Dermis microvascular lymphatic vessel endothelial cell (primary cell): ENCODE data around the gene FDCSP. TPM values are rescaled to one million over a fixed set of nuclear protein-coding genes. Genes with fewer than 3 reads are reported as not detected.
A peak's percentile ranks its signal among the peaks of the same experiment; 100 is the strongest.
"Not testable (repeated sequence)": the region's sequence is repeated elsewhere in the genome, so short reads cannot be mapped to it uniquely, and the experiment has no call there.

Experiments used
- DNase-seq, 2 donors: peaks; one replicate each; pipeline versions ENCODE4 v3.0.0 to v3.0.0-alpha.2; 2010; ENCODE audit warnings: low read depth in 2 of 2
- total RNA-seq: library from RNA; depleted of rRNA; stranded (reverse); fragments of >200 nt; gene quantifications from 2 replicates; pipeline ENCODE4 v1.2.1, GENCODE V29; 2014

FDCSP gene
- total RNA-seq, result not detected in 2 replicates

GRCh38 chr4:70225824-70226223 lies at the start of gene FDCSP:
Gene FDCSP, plus strand, starts transcription at chr4:70226124. Its CDS starts 5,071 bp downstream, at chr4:70231195.
- DNase-seq, result no peak

- no peak for DNase-seq
Observed at GRCh38 chr4:70177090-70177489, 48.8 kb upstream of the FDCSP start.

GRCh38 chr4:70178075-70178660 lies 47.8 kb upstream of the FDCSP start:
- no peak for DNase-seq

GRCh38 chr4:70179811-70180210 lies 46.1 kb upstream of the FDCSP start:
- DNase-seq, result no peak

GRCh38 chr4:70181864-70182263 lies 44.1 kb upstream of the FDCSP start:
- DNase-seq, result no peak

DNA sequence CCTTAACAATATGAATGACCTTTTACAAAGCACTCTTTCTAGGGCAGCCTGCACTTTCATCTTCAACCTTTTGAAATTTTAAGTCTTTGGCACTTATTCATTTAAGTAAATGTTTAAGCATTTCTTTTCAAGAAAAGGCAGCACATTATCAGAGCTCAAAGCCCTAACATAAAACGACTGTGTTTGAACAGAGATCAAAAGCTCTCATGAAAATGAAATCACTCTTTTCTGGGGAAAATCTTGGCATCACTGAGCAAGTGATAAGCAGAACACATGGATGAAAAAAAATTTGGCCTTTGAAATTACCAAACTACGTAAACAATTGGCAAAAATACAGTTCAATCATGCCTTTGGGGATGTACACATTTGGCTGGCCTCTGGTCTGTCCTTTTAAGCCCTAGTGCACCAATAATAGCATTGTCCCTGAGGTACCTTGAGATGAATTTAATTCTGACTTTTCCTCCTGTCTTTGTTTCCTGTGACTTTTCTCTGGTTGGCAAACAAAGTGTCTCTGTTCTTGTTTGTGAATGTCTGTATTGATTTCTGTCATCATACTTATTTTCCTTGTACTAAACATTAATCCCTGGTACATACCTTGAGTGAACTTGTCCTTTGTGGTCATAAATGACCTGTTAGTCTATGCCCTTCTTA lies 43.3 kb upstream of the FDCSP start:
- DNase-seq, result no peak

- DNase-seq, result peak; percentile 50 to 57
Observed at GRCh38 chr4:70183168-70183939, 42.6 kb upstream of the FDCSP start.

GRCh38 chr4:70183940-70184246 lies 42.0 kb upstream of the FDCSP start:
- DNase-seq, result no peak

- DNase-seq, result no peak
Observed at GRCh38 chr4:70187216-70187615, 38.7 kb upstream of the FDCSP start.

DNA sequence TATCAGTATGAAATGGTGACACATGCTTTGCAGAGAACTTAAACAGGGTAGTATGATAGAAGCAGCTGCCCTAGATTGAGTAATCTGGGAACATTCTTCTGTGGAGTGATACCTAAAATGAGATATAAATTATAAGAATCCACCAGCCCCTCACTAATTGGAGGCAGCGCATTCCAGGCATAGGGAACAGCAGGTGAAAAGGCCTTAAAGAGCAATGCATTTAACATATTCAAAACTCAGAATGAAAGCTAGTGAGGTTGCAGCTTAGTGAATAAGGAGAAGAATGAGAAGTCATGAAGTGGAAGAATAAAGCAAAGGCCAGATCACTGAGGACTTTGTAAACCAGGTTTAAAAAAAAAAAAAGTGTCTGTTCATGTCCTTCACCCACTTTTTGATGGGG lies 35.3 kb upstream of the FDCSP start:
- DNase-seq, result no peak

- no peak for DNase-seq
Observed at GRCh38 chr4:70191647-70192046, 34.3 kb upstream of the FDCSP start.

DNA sequence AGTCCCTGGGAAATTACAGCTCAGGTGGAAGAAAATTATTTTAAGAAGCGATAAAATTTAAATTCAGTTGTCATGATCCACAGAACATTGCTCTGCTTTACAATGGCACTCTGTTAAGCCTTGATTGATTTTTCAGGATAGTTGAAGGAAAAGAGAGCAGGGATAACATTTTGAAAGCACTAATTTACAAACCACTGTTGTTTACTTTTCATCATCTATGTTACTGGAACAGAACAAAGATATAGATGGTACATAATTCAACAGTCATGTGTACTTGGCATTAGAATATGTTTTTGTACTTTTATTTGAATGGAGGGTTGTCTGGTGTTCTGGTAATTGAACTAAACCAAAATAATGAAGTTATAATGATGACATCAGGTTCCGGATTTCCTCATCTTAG lies 33.0 kb upstream of the FDCSP start:
- DNase-seq, result no peak

GRCh38 chr4:70195425-70195824 lies 30.5 kb upstream of the FDCSP start, which contains the start of gene ODAM:
Gene ODAM, plus strand, starts transcription at chr4:70195725. Its CDS starts 819 bp downstream, at chr4:70196544.
- no peak for DNase-seq

GRCh38 chr4:70196857-70197256 lies 29.1 kb upstream of the FDCSP start:
- no peak for DNase-seq

DNA sequence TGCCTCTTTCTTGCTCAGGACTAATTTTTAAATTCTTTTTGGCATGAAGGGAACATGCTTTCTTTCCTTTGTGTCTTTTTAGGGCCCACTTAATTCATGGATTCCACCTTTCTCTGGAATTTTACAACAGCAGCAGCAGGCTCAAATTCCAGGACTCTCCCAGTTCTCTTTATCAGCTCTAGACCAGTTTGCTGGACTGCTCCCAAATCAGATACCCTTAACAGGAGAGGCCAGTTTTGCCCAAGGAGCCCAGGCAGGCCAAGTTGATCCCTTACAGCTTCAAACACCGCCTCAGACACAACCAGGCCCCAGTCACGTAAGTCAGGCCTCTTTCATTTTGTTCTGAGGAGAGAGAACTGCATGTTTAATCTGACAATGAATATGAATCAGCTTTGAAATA lies 28.1 kb upstream of the FDCSP start:
- no peak for DNase-seq

DNA sequence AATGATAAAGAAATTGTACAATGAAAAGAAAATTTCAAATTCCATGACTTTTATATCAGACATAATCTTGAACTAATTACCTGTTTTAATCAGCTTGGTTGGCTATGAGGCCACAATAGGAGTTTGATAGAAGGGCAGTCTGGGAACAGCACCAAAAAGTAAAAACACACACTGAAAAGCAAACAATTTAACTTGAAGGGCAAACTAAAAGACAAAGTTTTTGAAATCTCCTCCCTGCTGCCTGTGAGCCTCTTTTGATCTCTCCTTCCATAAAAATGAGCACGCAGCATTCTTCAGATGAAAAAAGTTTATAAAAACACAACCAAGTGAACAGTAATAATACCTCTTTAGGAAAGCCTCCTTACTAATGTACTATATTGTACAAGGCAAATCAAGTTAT lies 22.3 kb upstream of the FDCSP start:
- no peak for DNase-seq

GRCh38 chr4:70212752-70213151 lies 13.2 kb upstream of the FDCSP start:
- not testable (repeated sequence) for DNase-seq

- not testable (repeated sequence) for DNase-seq
Observed at GRCh38 chr4:70216109-70216508, 9.8 kb upstream of the FDCSP start.

DNA sequence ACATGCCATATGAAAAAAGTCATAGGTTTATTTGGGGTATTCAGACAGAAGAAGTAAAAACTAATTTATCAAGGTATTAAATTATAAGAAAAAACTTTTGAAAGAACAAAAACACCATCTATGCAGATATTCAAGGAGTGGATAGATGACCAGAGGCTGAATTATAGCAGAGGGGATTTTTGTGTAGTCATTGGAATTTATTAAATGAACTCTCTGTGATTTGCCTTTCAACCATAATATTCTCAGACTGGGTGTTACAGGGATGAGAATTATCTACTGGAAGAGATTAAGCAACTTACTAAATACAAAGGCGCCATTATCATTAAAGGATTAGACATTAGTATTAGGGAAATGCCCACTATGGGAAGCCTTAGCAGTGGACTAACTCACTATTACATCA lies 9.4 kb upstream of the FDCSP start:
- DNase-seq, result not testable (repeated sequence)

GRCh38 chr4:70221389-70221788 lies 4.5 kb upstream of the FDCSP start:
- not testable (repeated sequence) for DNase-seq

GRCh38 chr4:70221818-70222217 lies 4.1 kb upstream of the FDCSP start:
- not testable (repeated sequence) for DNase-seq

DNA sequence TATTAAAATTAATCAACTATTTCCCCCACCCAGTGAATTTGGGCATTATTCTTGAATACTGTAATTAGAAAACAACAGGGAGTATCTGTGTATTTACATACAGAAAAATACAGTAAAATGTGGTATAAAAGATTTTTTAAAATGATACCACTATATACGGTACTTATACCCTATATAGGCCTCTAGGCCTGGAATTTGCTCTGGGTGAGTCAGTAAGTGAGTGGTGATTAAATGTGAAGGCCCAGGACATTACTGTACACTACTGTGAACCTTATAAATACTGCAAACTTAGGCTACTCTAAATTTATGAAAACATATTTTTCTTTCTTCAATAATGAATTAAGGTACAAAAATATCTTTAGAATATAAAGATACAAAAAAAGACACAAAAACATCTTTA lies 10.2 kb downstream of the FDCSP start:
- no peak for DNase-seq
